Endothelial cell (in vitro differentiated cells): ENCODE data around the gene MICALL2. TPM values are rescaled to one million over a fixed set of nuclear protein-coding genes. Genes with fewer than 3 reads are reported as not detected.

Experiments
- DNase-seq: peaks from one replicate; pipeline ENCODE4 v3.0.0; 2021; ENCODE audit warnings: low spot score
- H3K27ac Mint-ChIP-seq: one replicate; pipeline ENCODE4 v1.8.0; 2021; ENCODE audit warnings: mixed read lengths, inconsistent platforms; ENCODE audit not compliant: unreplicated experiment
- H3K27me3 Mint-ChIP-seq: one replicate; pipeline ENCODE4 v1.8.0; 2021; ENCODE audit warnings: mild to moderate bottlenecking, moderate library complexity, mixed read lengths, inconsistent platforms; ENCODE audit not compliant: unreplicated experiment
- H3K36me3 Mint-ChIP-seq: one replicate; pipeline ENCODE4 v1.8.0; 2021; ENCODE audit warnings: mild to moderate bottlenecking, low read depth, mixed read lengths, inconsistent platforms; ENCODE audit not compliant: unreplicated experiment
- H3K4me1 Mint-ChIP-seq: one replicate; pipeline ENCODE4 v1.8.0; 2021; ENCODE audit warnings: mild to moderate bottlenecking, mixed read lengths, inconsistent platforms; ENCODE audit not compliant: unreplicated experiment
- H3K4me3 Mint-ChIP-seq: one replicate; pipeline ENCODE4 v1.8.0; 2021; ENCODE audit warnings: mild to moderate bottlenecking, mixed read lengths, inconsistent platforms; ENCODE audit not compliant: unreplicated experiment
- H3K9me3 Mint-ChIP-seq: one replicate; pipeline ENCODE4 v1.8.0; 2021; ENCODE audit warnings: mixed read lengths, inconsistent platforms; ENCODE audit not compliant: unreplicated experiment
- CTCF ChIP-seq: fragments of 200-600 bp; sonication (generic); IDR thresholded peaks from one replicate; pipeline ENCODE4 v1.5.0; 2021; ENCODE audit warnings: antibody characterized with exemption; ENCODE audit not compliant: unreplicated experiment
- total RNA-seq: library from RNA; stranded (reverse); fragmentation: NEBNext Ultra II Directional; extraction: Animal tissue kit (Norgen Biotek cat#: 25700); gene quantifications from one replicate; pipeline ENCODE4 v1.2.1, GENCODE V29; 2021; ENCODE audit not compliant: unreplicated experiment

The MICALL2 gene
- total RNA-seq, 1 donor from 2014 or later = 25.0 TPM

- Mint-ChIP-seq H3K9me3 (no peaks in the 10 kb centered on the region), H3K36me3 (no peaks in the 10 kb centered on the region), H3K4me1 (peaks cover 4% of the 10 kb centered on the region), H3K27me3 (peaks cover 5% of the 10 kb centered on the region), H3K27ac (no peak overlapping the region), H3K4me3 (no peak overlapping the region)
- no peak for TF ChIP-seq CTCF
- DNase-seq = no peak
Measured at GRCh38 chr7:1449951-1450350, 9.3 kb downstream of the MICALL2 start.

GRCh38 chr7:1449501-1449900 is 9.8 kb downstream of the MICALL2 start:
- no peak for TF ChIP-seq CTCF
- no peak for DNase-seq
- peaks cover 5% of the 10 kb centered on the region for H3K27me3 Mint-ChIP-seq
- H3K36me3 Mint-ChIP-seq = no peaks in the 10 kb centered on the region
- H3K9me3 Mint-ChIP-seq = no peaks in the 10 kb centered on the region
- no peak overlapping the region for H3K27ac Mint-ChIP-seq
- no peak overlapping the region for H3K4me3 Mint-ChIP-seq
- peaks cover 4% of the 10 kb centered on the region for H3K4me1 Mint-ChIP-seq

GRCh38 chr7:1448958-1449357 is 10.3 kb downstream of the MICALL2 start:
- Mint-ChIP-seq H3K36me3 (no peaks in the 10 kb centered on the region), H3K4me3 (no peak overlapping the region), H3K27me3 (peaks cover 4% of the 10 kb centered on the region), H3K9me3 (no peaks in the 10 kb centered on the region), H3K4me1 (peaks cover 2% of the 10 kb centered on the region), H3K27ac (no peak overlapping the region)
- DNase-seq = no peak
- TF ChIP-seq CTCF = no peak

- Mint-ChIP-seq H3K4me1 (no peaks in the 10 kb centered on the region), H3K9me3 (no peaks in the 10 kb centered on the region), H3K36me3 (peaks cover 4% of the 10 kb centered on the region), H3K27ac (no peak overlapping the region), H3K4me3 (no peak overlapping the region), H3K27me3 (peaks cover 2% of the 10 kb centered on the region)
- no peak for TF ChIP-seq CTCF
- DNase-seq = no peak
Measured at GRCh38 chr7:1447551-1448244, 11.6 kb downstream of the MICALL2 start.

GRCh38 chr7:1447112-1447511 is 12.2 kb downstream of the MICALL2 start:
- Mint-ChIP-seq H3K4me1 (no peaks in the 10 kb centered on the region), H3K27ac (no peak overlapping the region), H3K27me3 (peaks cover 2% of the 10 kb centered on the region), H3K9me3 (no peaks in the 10 kb centered on the region), H3K4me3 (no peak overlapping the region), H3K36me3 (peaks cover 4% of the 10 kb centered on the region)
- TF ChIP-seq CTCF = no peak
- DNase-seq = no peak
